ENCODE results near the gene AK3. TPM values are rescaled to one million over a fixed set of nuclear protein-coding genes. Genes with fewer than 3 reads are reported as not detected.

AK3 gene
- total RNA-seq, 1 donor from 2014 or later, result 108 TPM

DNA sequence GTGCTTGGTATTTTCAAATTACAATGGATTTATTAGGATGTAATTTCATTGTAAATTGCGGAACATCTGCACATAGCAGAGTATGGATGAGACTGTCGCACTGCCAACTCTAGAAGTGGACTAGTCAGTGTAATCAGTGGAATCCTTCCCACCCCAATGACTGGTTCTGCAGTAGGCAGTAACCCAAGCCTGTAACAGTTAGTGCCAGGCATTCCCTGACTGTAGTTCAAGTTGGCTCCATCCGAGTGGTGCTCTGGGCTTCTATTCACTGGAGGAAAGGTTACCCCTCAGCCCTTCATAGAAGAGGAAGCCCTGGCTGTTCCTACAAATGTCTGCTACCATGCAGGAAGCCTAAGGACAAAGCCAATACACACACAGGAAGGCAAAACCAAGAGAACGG lies 23.2 kb downstream of the AK3 start:
- intact Hi-C loops (cut with DNase I), result no loop called here

DNA sequence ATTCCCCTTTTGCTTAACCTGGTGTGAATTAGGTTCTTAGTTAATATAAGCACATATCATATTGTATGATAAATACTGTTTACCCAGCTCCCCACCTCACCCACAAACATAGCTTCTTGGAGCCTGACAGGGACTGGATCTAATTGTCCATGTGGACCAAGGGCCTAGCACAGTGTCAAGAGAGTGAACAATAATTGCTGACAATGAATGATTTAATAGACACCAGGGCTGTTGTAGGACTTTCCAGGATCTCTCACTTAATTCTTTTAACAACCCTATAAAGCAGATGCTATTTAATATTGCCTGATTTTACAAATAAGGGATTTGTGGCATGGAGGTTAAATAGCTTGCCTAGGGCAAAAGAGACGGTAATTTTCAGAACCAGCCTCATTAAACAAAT lies 24.8 kb downstream of the AK3 start:
- no peak for DNase-seq (ENCODE audit: low spot score)
- intact Hi-C loops (cut with DNase I), result no loop called here

More for the DNA sequence above, 23.2 kb downstream of the AK3 start:
- no peak for DNase-seq (ENCODE audit: low spot score)

DNA sequence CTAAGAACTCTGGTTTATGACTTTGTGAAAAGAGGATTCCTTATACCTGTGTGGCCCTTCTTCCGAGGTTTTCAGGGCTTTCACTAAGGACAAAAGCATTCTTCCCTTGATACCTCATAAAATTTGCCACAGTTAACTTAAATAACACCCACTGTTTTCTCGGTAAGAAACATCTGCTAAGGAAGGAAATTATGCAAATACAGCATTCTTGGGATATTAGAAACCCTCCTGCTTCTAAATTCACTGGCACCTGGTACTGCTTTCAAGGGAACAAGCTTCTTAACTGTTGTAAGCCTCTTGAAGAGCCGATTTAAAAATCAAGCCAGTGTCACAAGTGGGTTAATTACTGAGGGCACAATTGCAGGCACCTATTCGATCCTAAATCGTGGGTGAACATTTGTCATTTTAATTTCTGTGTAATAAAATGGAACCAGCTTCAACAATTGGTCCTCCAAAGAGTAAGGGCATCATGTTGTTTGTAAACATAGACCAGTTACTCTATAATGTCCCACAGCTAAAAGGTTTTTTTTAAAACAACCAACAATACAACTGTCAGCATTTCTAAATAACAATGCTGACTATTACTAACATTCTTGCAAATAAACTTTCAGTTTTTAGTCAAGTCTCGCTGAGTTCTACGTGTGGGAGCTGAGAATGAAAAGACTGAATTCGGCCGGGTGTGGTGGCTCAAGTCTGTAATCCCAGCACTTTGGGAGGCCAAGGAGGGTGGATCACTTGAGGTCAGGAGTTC lies 26.6 kb downstream of the AK3 start:
- no peak for DNase-seq (ENCODE audit: low spot score)
- intact Hi-C loops (cut with DNase I), result no loop called here

DNA sequence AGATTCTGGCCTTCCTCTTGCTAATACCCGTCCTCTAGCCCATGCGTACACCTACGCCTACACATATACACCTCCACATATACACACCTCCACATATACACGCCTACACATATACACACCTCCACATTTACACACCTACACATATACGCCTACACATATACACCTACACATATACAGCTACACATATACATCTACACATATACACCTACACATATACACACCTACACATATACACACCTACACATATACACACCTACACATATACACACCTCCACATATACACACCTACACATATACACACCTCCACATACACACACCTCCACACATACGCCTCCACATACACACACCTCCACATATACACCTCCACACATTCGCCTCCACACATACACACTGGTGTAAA lies 27.2 kb downstream of the AK3 start:
- no peak for DNase-seq (ENCODE audit: low spot score)
- intact Hi-C loops (cut with DNase I), result no loop called here

DNA sequence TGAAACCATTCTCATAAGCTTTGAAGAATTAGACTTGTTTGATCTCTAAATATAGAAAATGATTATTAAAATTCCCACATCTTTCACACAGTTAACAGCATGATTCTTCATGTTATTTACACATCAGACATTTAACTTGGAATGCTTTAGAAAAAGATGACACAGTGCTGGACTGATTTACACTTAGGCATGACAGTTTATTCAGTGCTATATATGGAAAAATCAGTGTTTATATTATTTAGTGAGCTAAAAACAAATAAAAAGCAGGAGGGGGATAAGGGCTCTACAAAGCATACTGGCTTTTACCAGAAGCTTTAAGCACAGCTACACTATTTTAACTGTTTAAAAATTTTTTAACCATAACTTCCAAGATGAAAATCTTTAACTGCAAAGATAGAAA lies 31.6 kb downstream of the AK3 start:
- intact Hi-C loops (cut with DNase I), result no loop called here
- DNase-seq (ENCODE audit: low spot score), result no peak

DNA sequence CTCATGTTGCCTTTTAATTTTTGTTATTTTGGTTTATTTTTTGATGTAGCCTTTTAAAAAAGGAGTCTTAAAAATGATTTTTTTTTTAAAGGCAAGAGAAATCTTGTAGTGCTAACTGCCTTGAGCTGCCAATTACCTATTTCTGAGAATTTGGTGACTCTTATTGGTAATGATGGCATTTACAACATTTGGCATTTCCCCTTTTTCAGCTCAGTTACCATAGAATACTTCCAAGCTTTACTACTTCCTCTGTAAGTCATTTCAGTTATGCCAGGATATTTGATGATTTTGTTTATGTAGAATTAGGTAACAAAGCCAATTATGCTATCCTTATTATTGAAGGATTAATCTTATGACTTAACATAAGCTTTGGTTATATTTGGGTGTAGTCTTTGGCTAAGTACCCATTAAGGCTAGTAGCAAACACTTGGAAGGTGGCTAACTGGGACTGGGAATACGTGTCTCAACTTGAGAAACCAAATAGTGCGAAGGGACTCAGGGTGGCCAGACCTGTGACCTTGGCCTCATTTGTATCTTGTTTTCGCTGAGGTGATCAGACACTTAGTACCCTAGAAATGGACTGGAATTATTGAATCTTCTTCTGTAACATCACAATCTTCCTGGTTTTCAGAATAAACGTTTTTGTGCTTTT lies 33.9 kb downstream of the AK3 start:
- intact Hi-C loops (cut with DNase I), result no loop called here
- no peak for DNase-seq (ENCODE audit: low spot score)

DNA sequence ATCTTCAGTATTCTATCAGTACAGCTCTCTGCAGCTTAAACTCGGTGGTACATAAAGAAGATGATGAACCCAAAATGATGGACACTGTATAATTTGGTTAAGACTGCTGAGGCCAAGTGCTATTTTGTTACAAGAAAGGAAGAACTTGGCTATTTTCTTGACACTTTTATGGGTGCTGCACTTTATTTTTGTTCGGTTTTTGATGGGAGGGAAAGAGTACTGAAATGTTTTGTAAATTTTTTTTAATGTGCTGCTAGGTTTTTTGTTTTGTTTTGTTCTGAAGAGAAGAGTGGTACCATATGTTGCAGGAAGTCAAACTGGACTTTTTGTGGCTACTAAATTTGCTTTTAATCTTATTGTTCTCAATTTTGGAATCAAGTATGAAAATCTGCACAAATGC lies 35.0 kb downstream of the AK3 start:
- intact Hi-C loops (cut with DNase I), result no loop called here
- DNase-seq (ENCODE audit: low spot score), result no peak

DNA sequence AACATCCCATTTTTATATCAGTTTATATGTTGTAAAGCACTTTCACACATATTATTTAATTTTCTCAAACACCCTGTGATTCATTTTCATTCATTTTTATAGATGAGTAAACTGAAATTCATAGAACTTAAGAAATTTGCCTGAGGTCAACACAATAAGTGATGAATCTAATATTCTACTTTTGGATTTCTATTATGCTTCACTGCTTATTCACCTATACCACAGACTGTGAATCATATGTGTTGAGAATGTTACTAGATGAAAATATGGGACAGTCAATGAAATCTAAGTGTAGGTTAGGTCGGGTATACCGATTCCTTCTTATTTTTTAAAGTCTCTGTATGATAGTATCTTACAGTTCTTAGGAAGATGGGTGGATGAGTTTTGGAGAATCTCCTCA lies 36.9 kb downstream of the AK3 start:
- DNase-seq (ENCODE audit: low spot score), result no peak
- intact Hi-C loops (cut with DNase I), result no loop called here

DNA sequence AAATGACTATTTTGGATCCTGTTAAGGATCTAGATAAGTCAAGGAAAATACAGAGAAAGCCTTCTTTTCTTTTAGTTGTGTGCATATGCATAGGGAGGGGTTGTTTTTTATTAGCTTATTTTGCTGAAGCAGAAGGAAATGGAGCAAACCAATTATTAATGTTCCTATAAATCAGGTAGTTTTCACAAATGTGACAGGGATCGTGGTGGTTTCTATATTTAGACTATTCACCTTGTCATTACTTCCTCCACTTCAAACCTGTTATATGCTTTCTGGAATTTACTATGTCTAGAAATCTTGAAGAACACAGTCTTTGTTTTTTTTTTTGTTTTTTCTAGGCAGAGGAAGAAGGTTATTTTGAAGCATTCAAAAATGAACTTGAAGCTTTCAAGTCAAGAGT lies 39.5 kb downstream of the AK3 start:
- no peak for DNase-seq (ENCODE audit: low spot score)
- intact Hi-C loops (cut with DNase I), result no loop called here

DNA sequence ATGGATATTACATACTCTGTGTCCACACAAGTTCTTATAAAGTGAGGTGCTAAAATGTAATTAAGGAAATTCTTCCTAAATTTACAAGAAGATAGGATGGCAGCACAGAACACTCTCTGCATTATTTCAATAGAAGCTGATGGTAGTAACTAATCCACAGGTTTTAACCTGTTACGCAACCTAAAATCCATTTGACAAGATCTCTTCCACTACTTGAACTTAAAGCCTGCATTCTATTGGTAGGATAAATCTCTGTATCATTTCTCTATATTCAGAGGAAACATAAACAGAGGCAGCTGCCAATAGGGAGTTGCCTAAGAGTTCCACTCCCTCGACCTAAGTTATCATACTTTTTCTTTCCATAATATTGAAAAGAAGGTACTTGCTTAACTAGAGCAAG lies 40.1 kb downstream of the AK3 start:
- no peak for DNase-seq (ENCODE audit: low spot score)
- intact Hi-C loops (cut with DNase I), result no loop called here

DNA sequence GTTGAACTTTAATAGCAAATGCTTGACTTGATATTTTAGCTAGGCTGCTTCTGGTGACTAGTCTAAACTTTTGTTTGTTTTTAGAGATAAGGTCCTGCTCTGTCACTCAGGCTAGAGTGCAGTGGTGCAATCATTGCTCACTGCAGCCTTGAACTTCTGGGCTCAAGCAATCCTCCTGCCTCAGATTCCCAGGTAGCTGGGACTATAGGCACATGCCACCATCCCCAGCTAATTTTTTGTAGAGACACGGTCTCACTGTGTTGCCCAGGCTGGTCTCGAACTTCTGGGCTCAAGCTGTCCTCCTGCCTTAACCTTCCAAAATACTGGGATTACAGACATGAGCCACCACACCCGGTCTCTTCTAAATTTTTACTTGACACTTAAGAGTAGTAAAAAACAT lies 40.9 kb downstream of the AK3 start:
- no peak for DNase-seq (ENCODE audit: low spot score)
- intact Hi-C loops (cut with DNase I), result no loop called here

DNA sequence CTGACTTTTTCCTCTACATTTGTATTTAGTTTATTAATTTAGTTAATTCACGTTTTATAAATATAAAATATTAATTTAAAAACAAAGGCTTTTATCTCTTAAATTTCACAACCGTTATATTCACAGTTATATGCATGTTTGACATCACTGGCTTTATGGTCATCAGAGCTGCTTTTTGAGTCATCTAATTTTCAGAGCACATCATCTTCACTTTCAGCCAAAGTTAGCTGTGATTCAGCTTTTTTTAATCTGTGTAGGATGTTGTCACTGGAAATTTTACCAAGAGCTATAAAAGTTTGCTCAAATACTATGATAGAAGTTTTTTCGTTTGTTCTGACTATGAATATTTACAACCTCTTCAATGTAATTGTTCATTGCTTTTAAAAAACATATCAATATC lies 49.2 kb downstream of the AK3 start:
- intact Hi-C loops (cut with DNase I), result no loop called here
- no peak for DNase-seq (ENCODE audit: low spot score)

DNA sequence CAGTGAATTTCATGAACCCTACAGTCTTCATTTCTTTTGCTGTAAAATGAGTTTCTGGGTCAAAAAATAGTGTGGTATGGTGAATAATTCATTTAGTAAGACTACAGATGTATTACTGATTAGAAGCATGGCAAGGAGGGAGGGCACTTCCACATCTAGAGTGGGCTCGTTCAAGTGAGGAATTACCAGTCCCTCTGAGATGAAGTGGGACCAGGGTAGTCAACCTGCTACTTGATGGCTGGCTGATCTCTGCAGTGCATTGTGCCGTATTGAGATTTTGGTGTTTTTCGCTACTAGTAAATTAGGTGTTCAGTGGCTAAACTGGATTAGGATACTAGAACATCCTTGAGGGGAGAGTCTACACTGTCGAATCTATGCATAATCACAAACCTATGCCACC lies 50.9 kb downstream of the AK3 start:
- no peak for DNase-seq (ENCODE audit: low spot score)
- intact Hi-C loops (cut with DNase I), result no loop called here

DNA sequence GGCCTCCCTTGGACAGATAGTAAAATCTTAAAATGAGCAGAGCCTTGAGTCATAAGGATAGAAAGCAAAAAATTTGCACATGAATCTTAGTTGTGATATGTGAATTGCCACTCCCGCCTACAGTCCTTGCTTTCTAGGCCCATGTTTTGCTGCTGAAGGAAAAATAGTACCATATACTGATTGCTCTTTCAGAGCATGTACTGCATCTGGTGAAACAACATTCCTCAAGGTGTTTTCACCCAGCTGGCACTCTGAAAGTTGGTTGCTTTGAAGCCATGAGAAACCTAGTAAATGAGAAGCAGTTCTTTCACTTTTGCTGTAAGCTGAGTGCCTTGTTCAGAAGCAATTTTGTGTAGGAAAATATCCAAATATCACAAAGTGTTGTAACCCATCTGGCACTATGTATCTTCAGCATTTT lies 51.3 kb downstream of the AK3 start:
- intact Hi-C loops (cut with DNase I), result no loop called here
- no peak for DNase-seq (ENCODE audit: low spot score)

DNA sequence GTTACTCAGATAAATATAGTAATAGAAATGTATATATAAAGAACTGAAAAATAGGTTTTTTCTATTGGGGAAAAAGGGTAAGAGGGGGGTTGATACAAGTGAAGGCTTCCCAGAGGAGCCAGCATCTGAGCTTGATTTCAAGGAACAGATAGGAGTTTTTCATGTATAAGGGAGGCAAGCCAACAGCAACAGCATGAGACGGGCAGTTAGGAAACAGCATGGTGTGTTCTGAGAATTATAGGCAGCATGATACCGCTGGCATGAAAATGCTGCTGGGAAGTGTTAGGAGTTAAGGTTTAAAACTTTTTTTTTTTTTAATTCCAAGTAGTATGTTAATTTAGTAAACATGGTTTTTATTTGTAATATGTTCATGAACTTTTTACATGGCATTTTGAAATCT lies 52.0 kb downstream of the AK3 start:
- intact Hi-C loops (cut with DNase I), result no loop called here
- DNase-seq (ENCODE audit: low spot score), result no peak

DNA sequence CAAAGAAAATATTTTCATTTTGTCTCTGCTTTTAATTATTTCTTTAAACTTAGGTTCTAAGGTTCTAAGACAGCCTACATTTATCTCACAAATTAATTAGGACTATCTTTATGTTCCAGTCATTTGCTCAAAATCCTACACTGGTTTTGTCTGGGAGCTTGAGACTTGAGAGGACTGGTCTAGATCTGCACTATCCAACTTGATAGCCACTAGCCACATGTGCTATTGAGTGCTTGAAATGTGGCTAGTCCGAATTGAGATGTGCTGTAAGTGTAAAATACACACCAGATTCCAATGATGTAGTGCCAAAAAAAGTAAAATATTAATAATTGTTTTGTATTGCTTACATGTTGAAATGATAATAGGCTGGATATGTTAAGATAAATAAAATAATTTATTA lies 54.4 kb downstream of the AK3 start:
- no peak for DNase-seq (ENCODE audit: low spot score)
- intact Hi-C loops (cut with DNase I), result no loop called here

DNA sequence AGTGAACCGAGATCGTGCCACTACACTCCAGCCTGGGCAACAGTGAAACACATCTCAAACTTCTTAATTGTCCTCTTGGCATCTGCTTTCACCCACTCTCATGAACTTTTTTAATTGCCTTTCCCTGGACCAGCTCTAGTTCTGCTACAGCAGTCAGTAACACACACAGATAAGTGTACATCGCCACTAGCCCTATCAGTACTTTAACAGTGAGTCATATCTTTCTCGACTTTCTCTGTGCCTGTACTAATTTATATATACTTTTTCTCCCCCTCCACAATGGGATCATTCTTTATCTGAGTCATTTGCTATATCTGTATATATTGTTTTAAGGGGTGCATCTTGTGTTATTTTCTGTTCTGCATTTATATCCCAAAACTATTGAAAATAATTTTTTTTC lies 54.9 kb downstream of the AK3 start:
- no peak for DNase-seq (ENCODE audit: low spot score)
- intact Hi-C loops (cut with DNase I), result no loop called here

DNA sequence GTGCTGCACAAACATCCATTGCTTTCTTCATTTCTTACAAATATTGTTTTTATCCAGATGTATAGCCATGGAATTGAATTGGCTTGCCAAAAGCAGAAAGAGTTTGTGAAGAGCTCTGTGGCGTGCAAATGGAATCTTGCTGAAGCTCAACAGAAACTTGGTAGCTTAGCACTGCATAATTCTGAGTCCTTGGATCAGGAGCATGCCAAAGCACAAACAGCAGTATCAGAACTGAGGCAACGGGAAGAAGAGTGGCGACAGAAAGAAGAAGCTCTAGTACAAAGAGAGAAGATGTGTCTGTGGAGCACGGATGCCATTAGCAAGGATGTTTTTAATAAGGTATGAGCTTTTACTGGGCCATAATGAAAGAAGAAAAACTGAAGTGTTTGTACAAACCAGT lies 56.2 kb downstream of the AK3 start:
- intact Hi-C loops (cut with DNase I), result no loop called here
- DNase-seq (ENCODE audit: low spot score), result no peak

DNA sequence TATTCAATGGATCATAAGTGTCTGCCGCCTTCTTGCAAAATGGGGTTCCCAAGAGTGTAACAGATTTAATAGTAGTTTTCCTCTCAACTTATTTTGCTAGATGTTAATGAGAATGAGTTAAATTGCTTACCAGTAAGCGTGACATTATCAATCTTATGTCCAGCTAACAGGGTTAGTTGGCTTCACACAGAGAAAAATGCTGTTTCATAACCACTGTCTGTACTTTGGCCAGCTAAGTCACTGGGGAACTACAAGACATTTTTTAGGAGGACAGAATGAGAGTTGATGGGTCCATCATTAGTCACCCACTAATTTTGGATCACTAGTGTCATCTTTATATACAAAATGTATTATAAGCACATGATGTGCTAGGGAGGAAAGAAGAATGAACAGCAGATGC lies 60.3 kb downstream of the AK3 start:
- DNase-seq (ENCODE audit: low spot score), result no peak
- intact Hi-C loops (cut with DNase I), result no loop called here

DNA sequence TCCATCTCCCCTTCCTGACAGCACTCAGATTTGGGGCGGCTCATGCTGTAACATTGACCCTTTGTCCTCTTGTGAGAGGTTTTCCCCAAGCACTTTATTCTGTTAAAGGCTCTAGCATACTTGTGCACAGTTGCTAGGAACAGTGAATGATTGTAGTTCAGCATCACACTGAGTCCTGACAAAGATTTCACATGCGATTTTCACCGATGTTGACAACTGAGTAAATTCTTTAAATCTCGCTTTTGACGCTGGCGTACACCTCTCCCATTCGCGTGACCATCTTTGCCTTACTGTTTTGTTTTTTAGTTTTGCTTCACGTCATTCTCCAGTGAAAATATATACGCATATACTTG lies 60.9 kb downstream of the AK3 start:
- intact Hi-C loops (cut with DNase I), result no loop called here
- DNase-seq (ENCODE audit: low spot score), result no peak

DNA sequence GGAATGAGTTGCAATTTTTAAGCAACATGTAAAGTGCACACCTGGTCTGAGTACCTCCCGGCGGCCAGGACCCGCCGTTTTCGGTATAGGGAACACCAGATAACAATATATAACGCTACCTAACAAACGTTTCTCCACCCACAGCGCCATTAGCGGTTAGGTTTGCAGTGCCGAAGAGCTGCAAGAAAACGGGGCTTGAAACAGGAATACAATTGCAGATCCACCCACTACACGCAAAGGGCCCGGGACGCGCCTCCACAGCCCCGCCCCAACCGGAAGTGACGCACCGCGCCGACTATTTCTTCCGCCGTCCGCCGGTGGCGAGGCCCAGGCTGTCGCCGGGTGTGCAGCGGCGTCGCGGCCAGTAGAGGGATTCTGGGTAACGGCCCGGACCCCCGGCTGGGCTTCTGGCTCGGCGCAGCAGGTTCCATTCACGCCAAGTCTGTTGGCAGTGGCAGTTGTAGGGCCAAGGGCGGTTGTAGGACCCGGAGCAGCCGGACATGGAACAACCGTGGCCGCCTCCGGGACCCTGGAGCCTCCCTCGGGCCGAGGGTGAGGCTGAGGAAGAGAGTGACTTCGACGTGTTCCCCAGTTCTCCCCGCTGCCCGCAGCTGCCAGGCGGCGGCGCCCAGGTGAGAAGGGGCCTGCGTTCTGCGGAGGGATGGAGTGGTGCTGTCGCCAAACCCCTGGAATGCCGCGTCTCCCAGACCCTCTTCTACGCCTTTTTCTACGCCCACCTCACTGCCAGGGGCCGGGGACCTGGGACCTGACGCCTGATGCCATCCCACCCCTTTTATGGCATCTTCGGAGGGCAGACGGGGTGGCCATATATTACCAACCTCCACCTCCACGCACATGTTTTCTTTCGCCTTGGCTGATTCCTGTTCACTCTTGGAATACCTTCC lies 61.5 kb downstream of the AK3 start, which contains the start of gene CDC37L1:
Gene CDC37L1 (plus strand): TSS at position 302 of the 905 bp plus-strand sequence. CDS start 199 bp downstream, at position 501.
- intact Hi-C loops (cut with DNase I), result loop anchor here (2.0 to 5.0 kb wide), 2 partner anchors 17 to 63 kb away; partner anchors contain the start of genes AK3 and PLPP6
- DNase-seq (ENCODE audit: low spot score), result peak; percentile 99

Measured in cardiac septum (tissue), 1 donor.